GM03348 (cell line): ENCODE data around the gene IFT88.

Experiments used
- DNase-seq: peaks from one replicate; pipeline ENCODE4 v3.0.0; 2012; ENCODE audit warnings: low spot score

The IFT88 gene

DNA sequence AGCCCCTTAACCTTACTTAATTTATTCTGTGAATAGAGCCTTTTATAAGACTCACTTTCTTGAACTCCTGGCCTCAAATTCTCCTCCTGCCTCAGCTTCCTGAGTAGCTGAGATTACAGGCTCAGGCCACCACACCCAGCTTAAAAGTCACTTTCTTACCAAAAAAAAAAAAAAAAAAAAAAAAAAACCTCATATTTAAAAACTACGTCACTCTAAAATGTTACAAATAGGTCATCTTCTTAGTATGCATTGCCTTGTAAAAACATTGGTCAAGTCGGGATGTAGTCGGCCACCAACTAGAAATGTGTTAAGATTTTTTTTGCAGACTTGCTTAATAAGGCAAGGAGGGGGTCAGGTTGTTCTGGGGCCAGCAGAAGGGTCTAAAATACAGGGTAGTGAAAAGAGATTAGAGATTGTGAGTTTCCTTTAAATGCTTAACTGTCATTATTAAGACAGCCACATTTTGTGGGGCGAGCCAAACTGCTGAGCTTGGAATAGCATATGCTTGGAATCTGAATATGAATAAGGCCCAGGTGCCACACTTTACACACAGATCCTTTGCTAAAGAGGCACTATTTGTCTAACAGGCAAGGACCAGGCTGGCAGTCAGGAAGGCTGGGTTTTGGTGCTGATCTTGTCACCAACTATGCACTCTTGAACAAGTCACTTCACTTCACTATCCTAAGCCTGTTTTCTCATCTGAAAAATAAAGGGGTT, 120.1 kb downstream of the IFT88 start:
- no peak for DNase-seq

DNA sequence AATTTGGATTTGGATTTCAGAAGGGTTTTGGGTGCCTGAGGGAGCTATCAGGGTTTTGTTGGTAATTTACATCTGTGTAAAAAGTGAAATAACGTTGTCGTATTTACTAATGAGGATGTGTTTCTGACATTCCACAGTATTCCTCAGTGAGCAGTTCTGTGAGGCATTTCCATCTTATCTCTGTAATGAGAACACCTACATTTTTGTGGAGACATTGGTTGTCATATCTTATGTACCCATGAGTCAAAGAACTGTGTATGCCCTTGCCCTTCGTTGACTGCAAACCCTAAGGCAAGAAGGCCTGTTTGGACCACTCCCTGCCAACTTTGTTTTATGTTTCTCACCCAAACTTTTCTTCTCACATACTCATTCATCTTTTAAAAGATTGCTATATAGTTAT, 122.3 kb downstream of the IFT88 start:
- DNase-seq: no peak

- DNase-seq: no peak
Observed at GRCh38 chr13:20691616-20692015, 124.7 kb downstream of the IFT88 start.

DNA sequence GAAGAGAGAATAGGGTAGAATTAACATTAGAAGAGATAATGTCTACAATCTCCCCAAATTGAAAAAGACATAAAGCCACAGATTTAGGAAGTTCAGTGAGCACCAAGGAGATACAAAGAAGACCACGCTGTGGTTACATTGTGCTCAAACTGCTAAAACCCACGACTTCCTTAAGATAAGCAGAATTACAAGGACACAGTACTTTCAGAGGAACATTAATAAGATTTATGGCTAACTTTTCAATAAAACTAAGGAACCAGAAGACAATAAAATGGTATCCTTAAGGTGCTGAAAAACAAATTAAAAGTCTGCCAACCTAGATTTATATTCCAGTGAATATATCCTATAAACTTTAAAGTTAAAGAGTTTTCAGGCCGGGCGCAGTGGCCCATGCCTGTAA, 129.1 kb downstream of the IFT88 start:
- DNase-seq: no peak

DNA sequence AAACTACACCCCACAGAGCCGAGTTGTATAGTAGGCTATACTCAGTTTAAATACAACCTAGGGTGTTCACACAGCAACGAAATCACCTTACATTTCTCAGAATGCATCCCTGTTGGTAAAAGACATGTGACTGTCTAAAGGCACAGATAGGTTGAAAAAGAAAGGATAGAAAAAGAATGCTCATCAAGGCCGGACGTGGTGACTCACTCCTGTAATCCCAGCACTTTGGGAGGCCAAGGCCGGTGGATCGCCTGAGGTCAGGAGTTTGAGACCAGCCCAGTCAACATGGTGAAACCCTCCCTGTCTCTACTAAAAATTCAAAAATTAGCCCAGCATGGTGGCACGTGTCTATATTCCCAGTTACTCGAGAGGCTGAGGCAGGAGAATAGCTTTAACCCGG, 132.8 kb downstream of the IFT88 start:
- no peak for DNase-seq

DNA sequence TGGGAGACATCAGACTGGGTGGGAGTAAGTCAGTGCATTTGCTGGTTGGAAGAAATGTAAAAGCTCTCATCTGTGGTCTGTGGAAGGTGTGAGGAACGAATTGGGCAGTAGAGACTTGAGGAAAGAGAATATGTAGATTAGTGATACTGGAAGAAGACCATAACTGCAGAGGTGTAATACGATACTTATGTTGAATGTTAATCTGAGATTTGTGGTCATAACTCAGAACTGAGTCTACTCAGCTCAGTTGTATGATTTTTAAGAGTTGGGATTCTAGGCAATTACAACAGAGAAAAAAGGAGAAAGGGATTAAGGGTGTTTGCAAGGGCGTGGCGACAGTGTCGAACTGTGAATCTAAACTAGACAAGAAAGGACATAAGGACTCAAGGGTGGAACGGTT, 133.3 kb downstream of the IFT88 start:
- no peak for DNase-seq

GRCh38 chr13:20701461-20701860, 134.5 kb downstream of the IFT88 start:
- DNase-seq: no peak

DNA sequence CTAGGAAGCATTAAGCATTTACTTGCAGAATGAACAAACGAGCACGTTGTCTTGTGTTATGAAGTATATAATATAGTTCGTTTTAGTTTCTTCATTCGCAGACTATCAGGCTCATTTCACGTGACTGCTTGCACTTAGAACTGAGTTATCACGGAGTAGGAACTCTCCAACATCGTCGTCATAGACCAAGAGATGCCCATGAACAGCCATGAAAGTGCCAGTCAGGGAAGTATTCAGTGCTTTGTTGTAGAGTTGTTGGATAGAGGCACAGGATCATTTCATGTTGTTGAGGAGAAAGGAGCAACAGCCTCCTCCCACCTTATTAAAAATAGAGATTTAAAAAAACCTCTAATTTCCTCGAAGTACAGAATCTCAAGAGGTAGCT, 135.6 kb downstream of the IFT88 start:
- DNase-seq: no peak

DNA sequence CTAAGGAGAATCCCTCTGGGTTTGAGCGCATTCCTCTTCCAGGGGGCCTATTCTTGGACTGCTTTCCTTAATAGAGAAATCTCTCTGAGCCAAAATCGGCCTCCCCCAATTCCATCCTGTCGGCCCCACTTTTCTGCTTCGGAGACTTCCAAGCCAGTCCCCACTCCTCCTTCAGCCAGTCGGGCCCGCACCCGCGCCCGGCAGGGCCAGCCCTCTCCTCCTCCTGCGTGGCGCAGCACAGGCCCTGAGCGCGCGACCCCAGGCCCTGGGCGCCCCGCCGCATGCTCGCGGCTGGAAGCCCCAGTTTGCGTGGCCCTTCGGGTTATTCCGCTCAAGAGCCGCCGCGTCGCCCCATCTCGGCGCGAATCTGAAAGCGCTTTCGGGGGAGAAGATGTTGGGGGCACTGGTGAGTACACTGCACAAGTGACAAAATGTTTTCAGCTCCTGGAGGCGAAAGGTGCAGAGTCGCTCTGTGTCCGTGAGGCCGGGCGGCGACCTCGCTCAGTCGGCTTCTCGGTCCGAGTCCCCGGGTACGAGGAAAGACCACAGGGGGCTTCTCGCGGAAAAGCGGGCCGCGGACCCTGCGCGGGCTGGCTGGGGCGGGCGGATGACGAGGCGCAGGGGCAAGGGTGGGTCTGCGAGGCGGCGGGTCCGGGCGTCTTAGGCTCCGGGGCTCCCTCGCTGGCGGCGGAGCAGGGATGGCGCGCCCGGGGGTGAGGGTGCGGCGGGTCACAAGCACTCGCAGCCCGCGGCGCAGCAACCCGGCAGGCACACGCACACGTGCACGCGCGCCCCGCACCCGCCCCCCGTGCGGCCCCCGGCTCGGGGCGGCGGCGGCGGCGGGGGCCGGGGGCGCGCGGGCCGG, 136.2 kb downstream of the IFT88 start, which contains the start of gene IL17D:
Gene IL17D (plus strand): TSS at position 785 of the 865 bp plus-strand sequence. CDS start 303 bp downstream, outside the sequence.
- peak; percentile 62 for DNase-seq

- DNase-seq: peak; percentile 95
Observed at GRCh38 chr13:20703780-20704458, 137.0 kb downstream of the IFT88 start.

GRCh38 chr13:20704459-20705069, 137.6 kb downstream of the IFT88 start:
- DNase-seq: no peak

DNA sequence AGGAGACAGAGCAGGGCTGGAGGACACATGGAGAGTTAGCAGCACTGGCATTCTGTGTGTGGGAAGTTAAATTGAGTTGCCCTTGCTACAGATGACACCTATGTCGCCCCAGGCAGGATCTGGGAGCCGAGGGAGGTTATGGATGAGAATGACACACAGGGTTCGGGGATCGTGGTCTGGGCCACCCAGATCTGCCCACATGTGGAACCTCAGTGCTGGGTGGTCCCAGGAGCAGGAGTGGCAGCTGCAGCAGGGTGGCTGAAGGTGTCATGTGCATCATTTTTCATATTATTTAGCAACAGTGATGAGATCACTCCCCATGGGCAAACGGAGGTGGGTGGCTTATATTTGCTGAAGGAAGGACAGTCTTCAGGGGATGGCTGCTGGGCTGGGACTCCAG, 139.7 kb downstream of the IFT88 start:
- no peak for DNase-seq

- no peak for DNase-seq
Observed at GRCh38 chr13:20708216-20708615, 141.3 kb downstream of the IFT88 start.

DNA sequence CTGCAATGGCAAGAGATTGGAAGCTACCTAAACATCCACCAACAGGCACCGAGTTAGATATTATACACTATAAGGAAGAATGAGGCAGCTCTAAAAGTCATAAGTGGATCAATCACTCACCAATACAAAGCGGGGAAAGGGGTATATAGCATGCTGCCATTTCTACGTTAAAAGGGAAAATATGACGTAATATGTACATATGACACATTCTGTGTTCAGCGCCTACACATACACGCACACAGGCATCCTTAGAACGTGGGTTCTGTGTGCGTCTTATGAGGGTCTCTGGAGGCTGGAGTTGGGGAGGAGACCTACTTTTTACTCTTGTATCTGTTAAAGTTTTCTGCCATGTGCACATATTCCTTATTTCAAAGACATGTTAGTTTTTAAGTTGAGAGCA, 142.4 kb downstream of the IFT88 start:
- no peak for DNase-seq

- DNase-seq: no peak
Observed at GRCh38 chr13:20709782-20710181, 142.8 kb downstream of the IFT88 start.

- DNase-seq: no peak
Observed at GRCh38 chr13:20711301-20712044, 144.5 kb downstream of the IFT88 start.

DNA sequence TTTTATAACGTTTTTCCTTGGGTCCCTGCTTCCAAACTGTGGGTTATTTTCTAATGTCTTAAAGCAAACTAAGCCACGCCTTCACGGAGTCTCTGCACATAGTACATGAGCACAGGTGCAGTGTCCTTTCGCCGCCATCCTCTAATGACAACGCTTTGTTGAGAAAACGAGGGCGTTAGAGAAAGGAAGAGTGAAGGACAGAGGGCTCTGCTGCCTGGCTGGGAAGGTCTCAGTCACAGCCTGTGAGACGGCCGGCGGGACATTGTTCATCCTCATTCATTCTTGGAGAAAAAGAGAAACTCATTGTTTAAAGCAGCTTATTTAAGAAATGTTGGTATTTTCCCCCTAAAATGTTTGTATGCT, 146.0 kb downstream of the IFT88 start:
- no peak for DNase-seq

GRCh38 chr13:20713751-20714150, 146.8 kb downstream of the IFT88 start:
- peak; percentile 70 for DNase-seq

- DNase-seq: peak; percentile 53
Observed at GRCh38 chr13:20714161-20714560, 147.2 kb downstream of the IFT88 start.

DNA sequence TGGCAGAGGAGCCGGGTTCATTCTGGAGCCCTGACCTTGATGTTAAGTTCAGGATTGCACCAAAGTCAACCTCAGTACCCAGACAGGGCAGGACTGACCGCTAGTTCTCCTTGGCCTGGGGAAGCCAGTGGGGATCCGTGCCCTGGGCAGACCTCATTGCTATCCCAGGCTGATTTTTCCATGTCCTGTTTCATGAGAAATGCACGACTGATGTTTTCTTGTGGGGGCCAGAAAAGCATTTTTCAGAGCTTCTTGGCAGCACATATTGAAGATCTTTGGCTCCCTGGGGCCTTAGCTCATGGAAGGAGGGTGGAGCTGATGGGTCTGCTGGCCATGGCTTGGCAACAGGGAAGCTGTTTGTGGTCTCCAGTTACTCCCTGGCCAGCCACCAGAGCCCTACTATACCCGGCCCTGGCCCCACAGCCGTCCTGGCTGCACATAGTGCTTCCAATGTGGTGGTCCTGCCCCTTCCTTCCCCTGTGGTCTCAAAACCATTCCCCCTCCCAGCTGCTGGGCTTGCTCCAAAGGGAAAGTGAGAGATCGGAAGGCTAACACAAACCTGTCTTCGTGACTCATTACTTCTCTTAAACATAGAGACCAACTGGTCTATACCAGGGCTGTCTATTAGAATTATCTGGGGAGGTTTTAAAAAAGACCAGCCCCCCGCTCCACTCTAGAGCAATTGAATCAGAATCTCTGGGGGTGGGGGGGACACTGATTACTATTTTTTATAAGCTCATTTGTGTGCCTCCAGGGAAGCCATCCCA, 147.8 kb downstream of the IFT88 start:
- peak; percentile 90 for DNase-seq

- DNase-seq: no peak
Observed at GRCh38 chr13:20715330-20715712, 148.4 kb downstream of the IFT88 start.
